ENCODE data around the gene UBR4. TPM values are rescaled to one million over a fixed set of nuclear protein-coding genes. Genes with fewer than 3 reads are reported as not detected.

Gene UBR4
- total and polyA plus RNA-seq, 2 donors from 2014 or later = 167 to 319 TPM

DNA sequence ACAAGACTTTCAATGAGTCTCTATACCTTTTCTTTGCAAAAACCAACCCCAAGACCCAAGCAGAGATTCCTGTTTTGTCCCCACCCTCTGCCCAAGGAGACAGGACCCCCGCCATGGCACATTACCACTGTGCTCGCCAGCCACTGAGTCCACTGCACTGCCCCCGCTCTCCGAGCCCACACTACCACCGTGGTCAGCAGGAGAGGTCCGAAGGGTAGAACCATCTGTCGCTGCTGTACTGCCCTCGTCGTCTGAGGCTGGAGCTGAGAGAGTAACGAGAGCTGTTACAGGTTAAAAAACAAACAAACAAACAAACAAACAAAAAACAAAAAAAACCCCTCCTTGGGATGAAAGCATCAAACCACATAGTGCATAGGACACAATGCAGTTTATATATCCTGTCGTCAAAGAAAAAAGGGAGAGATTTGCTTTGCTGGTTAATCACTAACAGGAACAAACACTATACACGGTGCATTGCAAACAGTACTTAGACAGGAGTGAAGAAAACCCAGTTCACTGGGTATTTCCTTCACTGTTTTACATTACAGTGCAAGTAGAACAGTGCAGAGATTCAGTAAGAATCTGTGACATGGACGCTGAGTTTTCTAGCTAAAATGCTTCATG is 71.0 kb downstream of the UBR4 start:
- TF ChIP-seq, protein P1, sequence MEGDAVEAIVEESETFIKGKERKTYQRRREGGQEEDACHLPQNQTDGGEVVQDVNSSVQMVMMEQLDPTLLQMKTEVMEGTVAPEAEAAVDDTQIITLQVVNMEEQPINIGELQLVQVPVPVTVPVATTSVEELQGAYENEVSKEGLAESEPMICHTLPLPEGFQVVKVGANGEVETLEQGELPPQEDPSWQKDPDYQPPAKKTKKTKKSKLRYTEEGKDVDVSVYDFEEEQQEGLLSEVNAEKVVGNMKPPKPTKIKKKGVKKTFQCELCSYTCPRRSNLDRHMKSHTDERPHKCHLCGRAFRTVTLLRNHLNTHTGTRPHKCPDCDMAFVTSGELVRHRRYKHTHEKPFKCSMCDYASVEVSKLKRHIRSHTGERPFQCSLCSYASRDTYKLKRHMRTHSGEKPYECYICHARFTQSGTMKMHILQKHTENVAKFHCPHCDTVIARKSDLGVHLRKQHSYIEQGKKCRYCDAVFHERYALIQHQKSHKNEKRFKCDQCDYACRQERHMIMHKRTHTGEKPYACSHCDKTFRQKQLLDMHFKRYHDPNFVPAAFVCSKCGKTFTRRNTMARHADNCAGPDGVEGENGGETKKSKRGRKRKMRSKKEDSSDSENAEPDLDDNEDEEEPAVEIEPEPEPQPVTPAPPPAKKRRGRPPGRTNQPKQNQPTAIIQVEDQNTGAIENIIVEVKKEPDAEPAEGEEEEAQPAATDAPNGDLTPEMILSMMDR (IDR thresholded peaks at IDR 0.05; ENCODE audit: borderline replicate concordance, extremely low read depth, insufficient read depth) = no peak
- Histone ChIP-seq H3K9ac (ENCODE audit: low read length in 3 of 3) (no peak overlapping the region), H3K9me3 (ENCODE audit: control insufficient read depth in 2 of 3, insufficient read depth in 1 of 3, low read length in 3 of 3) (no peaks in the 10 kb centered on the region), H3K27ac (ENCODE audit: low read depth in 2 of 2, low read length in 2 of 2) (no peak overlapping the region), H3K27me3 (ENCODE audit: control insufficient read depth, insufficient read depth, low read length) (no peaks in the 10 kb centered on the region), H3K4me3 (ENCODE audit: low read length in 3 of 3) (no peak overlapping the region), H3K36me3 (ENCODE audit: control insufficient read depth in 2 of 3, insufficient read depth in 3 of 3, low read length in 3 of 3) (peaks cover 10 to 66% (median 46%) of the 10 kb centered on the region in 3 donors), H3K4me1 (ENCODE audit: control insufficient read depth in 2 of 3, insufficient read depth in 2 of 3, low read depth in 1 of 3, low read length in 3 of 3) (no peaks in the 10 kb centered on the region)
- intact Hi-C loops (cut with DNase I) = no loop called here
- FAIRE-seq (no peak), DNase-seq (no peak)

DNA sequence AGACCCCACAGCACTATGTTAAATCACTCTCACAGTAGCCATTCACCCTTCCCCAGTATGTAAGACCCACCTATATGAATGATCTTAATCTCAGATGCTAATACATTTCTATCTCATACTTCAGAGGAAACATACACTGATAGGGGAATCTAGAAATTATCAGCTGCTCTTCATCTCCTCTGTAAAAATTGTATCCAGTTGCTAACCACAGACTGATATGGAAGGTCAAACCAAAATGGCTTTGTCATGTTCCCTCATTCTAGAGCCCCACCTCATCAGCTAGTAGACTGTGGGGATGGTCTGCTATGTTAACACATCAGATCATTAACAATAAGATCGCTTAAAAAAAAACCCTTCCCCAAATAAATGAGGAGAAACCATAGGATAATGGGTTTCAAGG is 71.7 kb downstream of the UBR4 start:
- Histone ChIP-seq H3K9ac (ENCODE audit: low read length in 3 of 3) (no peak overlapping the region), H3K27ac (ENCODE audit: low read depth in 2 of 2, low read length in 2 of 2) (no peak overlapping the region), H3K9me3 (ENCODE audit: control insufficient read depth in 2 of 3, insufficient read depth in 1 of 3, low read length in 3 of 3) (no peaks in the 10 kb centered on the region), H3K4me1 (ENCODE audit: control insufficient read depth in 2 of 3, insufficient read depth in 2 of 3, low read depth in 1 of 3, low read length in 3 of 3) (no peaks in the 10 kb centered on the region), H3K36me3 (ENCODE audit: control insufficient read depth in 2 of 3, insufficient read depth in 3 of 3, low read length in 3 of 3) (peaks cover 10 to 59% (median 40%) of the 10 kb centered on the region in 3 donors), H3K27me3 (ENCODE audit: control insufficient read depth, insufficient read depth, low read length) (no peaks in the 10 kb centered on the region), H3K4me3 (ENCODE audit: low read length in 3 of 3) (no peak overlapping the region)
- FAIRE-seq (no peak), DNase-seq (no peak)
- intact Hi-C loops (cut with DNase I) = no loop called here
- TF ChIP-seq, protein P1 (IDR thresholded peaks at IDR 0.05; ENCODE audit: borderline replicate concordance, extremely low read depth, insufficient read depth) = no peak

DNA sequence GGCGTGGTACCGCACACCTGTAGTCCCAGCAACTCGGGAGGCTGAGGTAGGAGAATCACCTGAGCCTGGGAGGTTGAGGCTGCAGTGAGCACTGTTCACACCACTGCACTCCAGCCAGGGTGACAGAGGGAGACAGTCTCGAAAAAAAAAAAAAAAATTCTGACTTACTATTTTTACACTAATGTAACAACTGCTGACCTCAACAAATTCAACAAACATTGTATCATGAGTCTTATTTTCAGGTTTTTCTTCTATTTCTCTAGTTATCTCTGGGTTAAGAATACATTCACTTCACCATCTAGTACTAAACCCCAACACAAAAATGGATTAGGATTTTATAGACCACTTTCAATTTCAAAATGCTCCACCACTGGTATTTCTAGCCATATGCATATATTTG is 72.9 kb downstream of the UBR4 start:
- Histone ChIP-seq H3K36me3 (ENCODE audit: control insufficient read depth in 2 of 3, insufficient read depth in 3 of 3, low read length in 3 of 3) (peaks cover 8 to 54% (median 38%) of the 10 kb centered on the region in 3 donors), H3K4me1 (ENCODE audit: control insufficient read depth in 2 of 3, insufficient read depth in 2 of 3, low read depth in 1 of 3, low read length in 3 of 3) (no peaks in the 10 kb centered on the region), H3K4me3 (ENCODE audit: low read length in 3 of 3) (no peak overlapping the region), H3K9ac (ENCODE audit: low read length in 3 of 3) (no peak overlapping the region), H3K27me3 (ENCODE audit: control insufficient read depth, insufficient read depth, low read length) (no peaks in the 10 kb centered on the region), H3K9me3 (ENCODE audit: control insufficient read depth in 2 of 3, insufficient read depth in 1 of 3, low read length in 3 of 3) (no peaks in the 10 kb centered on the region), H3K27ac (ENCODE audit: low read depth in 2 of 2, low read length in 2 of 2) (no peak overlapping the region)
- DNase-seq (no peak), FAIRE-seq (no peak)
- TF ChIP-seq, protein P1 (IDR thresholded peaks at IDR 0.05; ENCODE audit: borderline replicate concordance, extremely low read depth, insufficient read depth) = no peak
- intact Hi-C loops (cut with DNase I) = no loop called here

DNA sequence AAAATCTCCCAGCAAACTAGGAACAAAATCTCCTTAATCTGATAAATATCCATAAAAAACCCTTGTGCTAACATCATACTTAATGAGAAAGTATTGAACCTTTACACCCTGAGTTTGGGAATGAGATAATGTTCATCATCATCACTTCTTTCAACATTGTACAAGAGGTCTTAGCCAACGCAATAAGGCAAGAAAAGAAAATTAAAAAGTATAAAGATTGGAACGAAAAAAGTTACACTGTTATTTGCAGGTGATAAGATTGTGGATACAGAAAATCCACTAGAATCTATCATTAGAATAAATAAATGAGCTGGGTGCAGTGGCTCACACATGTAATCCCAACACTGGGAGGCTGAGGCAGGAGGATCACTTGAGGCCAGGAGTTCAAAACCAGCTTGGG is 76.7 kb downstream of the UBR4 start:
- H3K36me3 ChIP-seq (ENCODE audit: control insufficient read depth in 2 of 3, insufficient read depth in 3 of 3, low read length in 3 of 3) = peaks cover 4 to 41% (median 29%) of the 10 kb centered on the region in 3 donors
- FAIRE-seq = no peak
- H3K9ac ChIP-seq (ENCODE audit: low read length in 3 of 3) = no peak overlapping the region
- intact Hi-C loops (cut with DNase I) = no loop called here
- no peak overlapping the region for H3K27ac ChIP-seq (ENCODE audit: low read depth in 2 of 2, low read length in 2 of 2)
- H3K4me3 ChIP-seq (ENCODE audit: low read length in 3 of 3) = no peak overlapping the region
- H3K4me1 ChIP-seq (ENCODE audit: control insufficient read depth in 2 of 3, insufficient read depth in 2 of 3, low read depth in 1 of 3, low read length in 3 of 3) = no peaks in the 10 kb centered on the region
- no peaks in the 10 kb centered on the region for H3K9me3 ChIP-seq (ENCODE audit: control insufficient read depth in 2 of 3, insufficient read depth in 1 of 3, low read length in 3 of 3)
- no peak for DNase-seq
- H3K27me3 ChIP-seq (ENCODE audit: control insufficient read depth, insufficient read depth, low read length) = no peaks in the 10 kb centered on the region
- TF ChIP-seq, protein P1 (IDR thresholded peaks at IDR 0.05; ENCODE audit: borderline replicate concordance, extremely low read depth, insufficient read depth) = no peak
